AG08395 (cell line): ENCODE data around the gene WT1.

Source experiments
- DNase-seq: peaks from one replicate; pipeline ENCODE4 v3.0.0; 2012; ENCODE audit warnings: mixed read lengths, low spot score

Gene WT1

DNA sequence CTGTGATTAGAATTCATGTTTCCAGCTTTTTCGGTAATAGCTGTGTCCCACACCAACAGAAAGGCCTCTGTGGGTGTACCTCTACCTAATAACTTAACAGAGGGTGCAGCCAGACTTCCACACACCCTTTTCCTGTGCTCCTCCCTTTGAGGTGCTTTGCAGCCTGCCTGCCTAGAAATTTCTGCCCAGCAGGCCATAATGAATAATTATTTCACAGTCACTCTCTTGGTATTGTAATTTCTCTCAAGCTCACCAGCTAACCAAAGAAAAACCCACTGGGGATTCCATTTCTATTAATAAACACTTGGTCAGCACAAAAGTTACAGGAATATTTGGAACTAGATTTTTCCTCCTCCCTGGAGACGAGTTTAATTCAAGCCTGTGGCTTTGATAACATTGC, 13.3 kb downstream of the WT1 start:
- no peak for DNase-seq

GRCh38 chr11:32420937-32421901, 14.1 kb downstream of the WT1 start:
- no peak for DNase-seq

DNA sequence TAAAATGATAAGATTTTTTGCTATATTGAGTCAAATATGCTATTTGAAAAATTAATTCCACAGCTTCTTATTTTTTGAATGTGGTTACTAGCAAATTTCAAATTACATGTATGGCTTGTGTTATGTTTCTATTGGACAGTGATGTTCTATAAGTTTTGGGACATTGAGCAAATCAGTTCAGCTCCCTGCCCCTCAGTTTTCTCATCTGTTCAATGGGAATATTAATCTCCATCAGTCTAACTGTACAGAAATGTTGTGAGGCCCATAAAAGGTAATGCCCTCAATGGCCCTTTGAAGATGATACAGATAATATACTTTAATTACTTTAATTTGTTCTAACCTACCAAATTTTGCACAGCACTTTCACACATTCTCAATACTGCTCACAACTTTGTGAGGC, 15.2 kb downstream of the WT1 start:
- no peak for DNase-seq

DNA sequence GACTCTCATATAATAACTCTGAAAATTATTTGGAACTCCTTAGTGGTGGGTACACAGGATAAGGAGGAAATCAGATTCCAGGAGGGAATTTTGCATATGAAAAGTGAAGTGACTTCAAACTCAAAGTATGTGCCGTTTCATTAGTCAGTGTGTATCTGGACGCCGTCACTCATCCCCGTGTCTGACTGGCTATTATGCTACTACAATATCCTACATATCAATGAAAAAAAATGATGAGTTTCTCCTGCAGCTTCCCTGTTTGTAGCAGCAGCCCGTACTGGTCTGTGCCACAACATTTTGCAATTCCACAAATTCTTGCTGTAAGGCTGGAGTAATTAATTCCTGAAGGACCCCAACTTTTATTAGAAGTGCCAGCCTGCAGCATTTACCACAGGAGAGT, 16.5 kb downstream of the WT1 start:
- DNase-seq = no peak

DNA sequence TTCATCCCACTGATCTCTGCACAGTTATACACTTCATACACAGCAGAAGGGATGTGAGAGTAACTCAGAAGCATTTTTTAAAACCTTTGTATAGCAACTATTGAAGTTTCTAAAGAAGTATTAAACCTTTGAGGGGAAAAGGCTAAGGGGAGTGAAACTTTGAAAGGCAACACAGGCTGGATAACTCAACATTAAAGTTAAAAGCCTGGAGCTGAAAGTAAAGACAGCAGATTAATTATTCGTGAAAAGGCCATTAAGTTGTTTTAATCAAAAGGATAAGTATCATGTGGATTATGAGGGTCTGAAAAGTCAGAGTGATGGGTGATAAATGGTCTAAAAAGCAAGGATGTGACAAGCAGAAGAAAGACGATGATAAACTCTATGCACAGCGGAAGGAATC, 17.5 kb downstream of the WT1 start:
- no peak for DNase-seq

DNA sequence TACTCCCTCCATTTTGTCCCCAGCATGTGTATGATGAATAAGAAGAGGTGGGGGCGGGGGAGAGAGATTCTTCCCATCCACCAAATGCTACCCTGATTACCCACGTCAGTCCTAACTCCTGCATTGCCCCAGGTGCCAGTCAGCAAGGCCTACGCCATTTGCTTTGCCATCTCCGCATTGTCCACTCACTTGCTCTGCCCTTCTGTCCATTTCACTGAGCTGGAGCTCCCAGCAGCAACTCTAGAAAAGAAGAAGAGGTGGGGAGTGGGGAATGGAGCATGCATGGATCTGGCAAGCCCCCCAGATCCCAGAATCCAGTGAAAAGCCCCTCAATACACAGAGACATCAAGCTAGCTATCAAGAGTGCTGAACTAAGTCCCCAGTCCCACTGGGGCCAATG, 19.0 kb downstream of the WT1 start:
- DNase-seq = no peak

DNA sequence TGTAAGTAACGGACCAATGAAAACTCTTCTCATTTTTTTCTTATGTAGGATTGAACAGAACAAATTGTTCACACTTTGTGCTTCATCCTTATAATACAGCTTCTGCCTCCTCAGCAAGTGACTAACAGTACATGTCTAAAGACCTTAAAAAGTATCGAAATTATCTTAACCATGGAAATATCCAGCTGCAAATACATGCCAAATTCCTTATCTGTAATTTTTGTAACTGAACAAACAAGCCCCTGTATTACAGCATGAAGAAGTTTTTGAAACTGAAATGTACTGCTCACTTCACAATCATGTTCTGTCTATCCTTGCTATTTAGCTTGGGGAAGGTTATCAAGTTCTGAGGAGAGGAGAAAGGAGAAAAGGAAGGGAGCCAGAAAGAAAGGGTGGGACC, 20.4 kb downstream of the WT1 start:
- DNase-seq = no peak

- DNase-seq = no peak
Observed at GRCh38 chr11:32411942-32412615, 23.3 kb downstream of the WT1 start.

DNA sequence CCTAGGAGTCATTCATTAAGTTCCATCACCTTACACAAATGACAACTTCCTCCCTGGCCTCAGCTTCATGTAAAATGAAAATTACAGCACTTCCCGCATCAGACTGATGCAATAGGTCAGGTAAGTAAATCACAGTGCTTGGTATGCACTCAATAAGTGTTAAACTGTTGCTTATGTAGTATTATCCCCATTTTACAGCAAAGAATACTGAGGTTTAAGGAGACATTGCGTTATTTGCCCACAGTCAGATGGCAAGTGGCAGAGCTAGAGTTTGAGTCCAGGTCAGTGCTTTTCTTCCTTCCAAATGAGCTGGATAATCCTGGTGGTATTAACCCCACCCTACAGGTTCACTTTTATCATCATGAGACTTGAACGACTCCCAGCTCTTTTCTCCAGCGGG, 29.7 kb downstream of the WT1 start:
- DNase-seq = no peak

DNA sequence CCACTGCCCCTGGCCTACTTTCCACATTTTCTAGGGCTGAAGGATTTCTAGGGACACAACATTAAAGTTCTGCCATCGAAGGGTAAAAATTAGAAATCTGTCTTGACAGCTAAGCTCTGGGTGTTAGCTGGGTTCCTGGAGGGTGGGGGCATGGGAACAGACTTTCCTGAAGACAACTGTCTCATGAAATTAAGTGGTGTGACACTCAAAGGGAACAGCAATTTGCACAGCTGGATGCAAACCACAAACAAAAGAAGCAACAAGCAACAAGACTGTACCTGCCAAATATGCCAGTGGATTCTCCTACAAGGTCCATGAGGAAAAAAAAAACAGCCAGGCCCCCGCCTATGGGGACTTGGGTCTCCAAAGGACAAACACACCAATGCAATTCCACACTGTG, 32.5 kb downstream of the WT1 start:
- no peak for DNase-seq

DNA sequence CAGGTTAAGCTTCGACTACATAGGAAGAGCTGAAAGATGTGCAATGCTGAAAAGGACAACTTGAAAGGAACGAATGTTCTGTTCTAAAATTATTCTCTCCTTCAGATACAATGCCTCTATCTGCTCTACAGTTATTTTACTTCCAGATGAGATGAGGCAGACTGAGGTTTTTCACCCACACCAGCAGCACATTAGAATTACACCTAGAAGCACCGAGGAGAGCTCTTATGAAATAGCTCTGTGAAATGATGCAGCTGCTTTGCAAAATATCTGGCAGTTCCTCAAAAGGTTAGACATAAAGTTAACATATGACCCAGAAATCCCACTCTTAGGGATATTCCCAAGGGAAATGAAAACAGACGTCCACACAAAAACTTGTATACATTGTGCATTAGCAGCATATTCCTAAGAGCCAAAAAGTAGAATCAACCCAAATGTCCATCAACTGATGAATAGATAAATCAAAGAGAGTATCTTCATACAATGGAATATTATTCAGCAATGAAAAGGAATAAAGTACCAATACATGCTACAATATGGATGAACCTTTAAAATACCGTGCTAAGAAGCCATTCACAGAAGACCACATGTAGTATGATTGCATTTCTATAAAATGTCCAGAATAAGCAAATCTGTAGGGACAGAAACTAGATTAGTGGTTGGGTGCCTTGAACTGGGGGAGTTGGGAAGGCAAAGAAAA, 34.5 kb downstream of the WT1 start:
- no peak for DNase-seq

GRCh38 chr11:32400196-32400595, 35.1 kb downstream of the WT1 start:
- no peak for DNase-seq

- no peak for DNase-seq
Observed at GRCh38 chr11:32396991-32397390, 38.3 kb downstream of the WT1 start.

GRCh38 chr11:32396331-32396730, 39.0 kb downstream of the WT1 start:
- DNase-seq = no peak

GRCh38 chr11:32395127-32395526, 40.2 kb downstream of the WT1 start:
- no peak for DNase-seq

- no peak for DNase-seq
Observed at GRCh38 chr11:32392840-32393239, 42.5 kb downstream of the WT1 start.

DNA sequence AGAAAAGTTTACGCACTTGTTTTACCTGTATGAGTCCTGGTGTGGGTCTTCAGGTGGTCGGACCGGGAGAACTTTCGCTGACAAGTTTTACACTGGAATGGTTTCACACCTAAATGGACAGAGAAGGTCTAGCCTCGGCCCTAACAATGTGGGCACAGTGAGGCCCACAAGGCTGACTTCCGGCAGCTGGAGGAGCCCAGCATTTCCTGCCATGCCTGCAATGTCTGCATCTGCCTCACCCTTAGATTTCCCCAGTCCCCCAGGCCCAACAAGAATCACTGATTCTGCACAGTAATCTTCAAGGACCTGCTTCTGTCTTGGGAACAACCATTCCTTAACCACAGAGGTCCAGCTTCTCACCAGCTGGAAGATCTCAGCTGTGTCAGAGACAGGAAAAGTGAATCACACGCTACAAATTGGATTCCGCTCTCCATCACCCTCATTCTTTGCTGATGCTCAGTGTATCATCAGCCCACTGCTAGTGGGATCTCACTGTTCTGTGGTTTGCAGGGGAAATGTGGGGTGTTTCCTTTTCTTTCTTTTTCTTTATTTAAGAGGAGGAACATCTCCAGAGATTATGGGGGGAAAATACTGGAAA, 43.3 kb downstream of the WT1 start:
- DNase-seq = peak; percentile 61

DNA sequence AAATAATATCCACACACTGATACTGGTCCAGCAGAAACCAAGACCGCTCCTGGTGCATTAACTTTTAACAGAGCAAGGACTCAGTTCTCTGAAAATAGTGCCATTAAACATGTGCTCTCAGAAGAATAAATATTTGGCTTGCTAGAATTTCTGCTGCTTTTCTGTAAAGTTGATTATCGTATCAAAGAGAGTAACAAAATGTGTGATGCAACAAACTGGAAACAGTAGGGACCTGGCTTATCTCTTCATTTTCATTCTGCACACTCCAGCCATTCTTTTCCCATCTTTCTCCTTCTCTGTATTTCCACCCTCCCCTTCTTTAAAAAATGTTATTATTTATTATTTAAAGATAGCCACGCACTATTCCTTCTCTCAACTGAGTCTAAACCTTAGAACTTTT, 43.9 kb downstream of the WT1 start:
- no peak for DNase-seq

- no peak for DNase-seq
Observed at GRCh38 chr11:32390712-32391111, 44.6 kb downstream of the WT1 start.

DNA sequence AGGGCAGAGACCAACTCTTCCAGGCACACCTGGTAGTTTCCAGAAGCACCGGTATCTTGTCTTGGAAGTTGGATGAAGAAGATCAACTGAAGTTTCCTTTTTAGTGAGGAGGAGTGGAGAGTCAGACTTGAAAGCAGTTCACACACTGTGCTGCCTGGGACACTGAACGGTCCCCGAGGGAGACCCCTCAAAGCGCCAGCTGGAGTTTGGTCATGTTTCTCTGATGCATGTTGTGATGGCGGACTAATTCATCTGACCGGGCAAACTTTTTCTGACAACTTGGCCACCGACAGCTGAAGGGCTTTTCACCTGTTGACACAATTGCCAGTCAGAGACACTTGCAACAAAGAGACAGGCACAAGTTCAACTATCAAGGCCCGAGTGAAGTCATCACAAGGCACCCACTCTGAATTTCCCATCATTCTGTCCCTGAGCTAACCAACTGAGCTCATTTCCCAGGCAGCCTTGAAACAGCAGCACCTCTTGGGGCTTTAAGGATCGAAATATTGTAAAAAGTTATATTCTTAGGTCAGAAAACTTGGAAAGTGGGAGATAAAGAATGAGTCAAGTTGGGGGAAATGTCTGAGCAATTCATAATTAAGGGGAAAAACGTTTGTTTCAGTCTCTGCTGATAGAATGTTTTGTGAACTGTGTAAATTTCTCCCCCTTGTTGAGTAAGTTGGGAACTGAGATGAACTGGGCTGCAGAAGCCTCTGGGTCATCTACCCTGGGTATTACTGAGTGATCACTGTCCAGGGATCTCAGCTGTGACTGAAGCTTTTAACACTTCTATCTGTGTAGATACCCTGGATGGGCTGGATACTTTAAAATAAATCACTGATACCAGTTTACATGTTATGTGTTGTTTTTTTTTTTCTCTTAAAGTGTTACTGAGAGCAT, 46.2 kb downstream of the WT1 start:
- DNase-seq = no peak

GRCh38 chr11:32388365-32388764, 47.0 kb downstream of the WT1 start:
- no peak for DNase-seq
